HCT116 (cell line): ENCODE results near the gene ZNF396. TPM values are rescaled to one million over a fixed set of nuclear protein-coding genes. Genes with fewer than 3 reads are reported as not detected.

Experiments
- ATAC-seq: fragments of 200-7000 bp; cut with Tn5 transposase; 2 replicates; pipeline ENCODE4 v1.9.1; 2020; ENCODE audit warnings: mild to moderate bottlenecking, moderate library complexity
- BruUV-seq: library from RNA; stranded (reverse); fragments of 400-500 nt; replicated peaks from 2 replicates; lab custom pipeline; 2021; lab: Mats Ljungman, UMichigan
- CTCF ChIA-PET: fragments of 300-600 bp; sonication (Branson Sonifier 250); formaldehyde crosslinking; loops from one replicate; lab custom pipeline; 2021; ENCODE audit warnings: antibody characterized with exemption; lab: Charles Lee
- POLR2A ChIA-PET: fragments of 300-600, 350-600 bp; sonication (Branson Sonifier 250); formaldehyde crosslinking; loops from one replicate; lab custom pipeline; 2021; ENCODE audit warnings: antibody characterized with exemption; lab: Charles Lee
- RAD21 ChIA-PET, 2 experiments: fragments of 300-600 bp; sonication (Branson Sonifier 250); formaldehyde crosslinking; loops; one replicate each; lab custom pipeline; 2023; ENCODE audit warnings: low total read pairs in 2 of 2; ENCODE audit not compliant: uncharacterized antibody in 2 of 2, unreplicated experiment in 2 of 2, low non-redundant PET in 1 of 2; lab: Charles Lee
- DNase-seq: peaks from one replicate; pipeline ENCODE4 v3.0.0-alpha.2; 2010; ENCODE audit warnings: low read depth, low spot score
- H2AFZ ChIP-seq: fragments of 200-600 bp; shearing (Covaris generic), sonication (generic); 2 replicates; pipeline ENCODE4 v1.6.1; 2017; ENCODE audit warnings: low read depth, mixed run types, mixed read lengths, antibody characterized with exemption, low read length; ENCODE audit not compliant: poor library complexity, severe bottlenecking
- H3K27ac ChIP-seq: 2 replicates; pipeline ENCODE4 v1.5.1; 2012; ENCODE audit warnings: low read depth, low read length
- H3K27me3 ChIP-seq: fragments of 200-600 bp; sonication (generic); 2 replicates; pipeline ENCODE4 v1.6.1; 2016; ENCODE audit warnings: mixed run types, low read length, mixed read lengths; ENCODE audit not compliant: insufficient read depth
- H3K36me3 ChIP-seq, 2 experiments: fragments of 200-500 bp in 1 of 2; fragments of 200-600 bp in 1 of 2; sonication (Bioruptor generic) in 1 of 2; sonication (generic) in 1 of 2; 2 replicates each; pipeline versions ENCODE4 v1.5.1 to v1.6.1; 2014 to 2016; ENCODE audit warnings: low read length in 2 of 2, inconsistent platforms in 1 of 2, mixed read lengths in 1 of 2, mixed run types in 1 of 2; ENCODE audit not compliant: insufficient read depth in 2 of 2, control insufficient read depth in 1 of 2
- H3K4me1 ChIP-seq, 2 experiments: fragments of 200-600 bp in 1 of 2; sonication (generic) in 1 of 2; 2 replicates each; pipeline versions ENCODE4 v1.5.1 to v1.6.1; 2012 to 2017; ENCODE audit warnings: low read length in 2 of 2, inconsistent platforms in 1 of 2, mild to moderate bottlenecking in 1 of 2, mixed read lengths in 1 of 2, mixed run types in 1 of 2, moderate library complexity in 1 of 2; ENCODE audit not compliant: insufficient read depth in 2 of 2, control insufficient read depth in 1 of 2
- H3K4me2 ChIP-seq: fragments of 200-600 bp; sonication (generic); 2 replicates; pipeline ENCODE4 v1.6.1; 2017; ENCODE audit warnings: mixed run types, low read length, mixed read lengths
- H3K4me3 ChIP-seq, 2 experiments: fragments of 200-600 bp in 1 of 2; sonication (generic) in 1 of 2; replicated peaks in 1 of 2; 2 replicates each; pipeline ENCODE4 v1.5.1; 2011 to 2016; ENCODE audit warnings: low read length in 2 of 2, control low read depth in 1 of 2, low read depth in 1 of 2, mild to moderate bottlenecking in 1 of 2, mixed read lengths in 1 of 2, mixed run types in 1 of 2
- H3K79me2 ChIP-seq: fragments of 200-600 bp; sonication (generic); 2 replicates; pipeline ENCODE4 v1.6.1; 2017; ENCODE audit warnings: mild to moderate bottlenecking, mixed run types, low read length, moderate library complexity, mixed read lengths; ENCODE audit not compliant: insufficient read depth
- H3K9ac ChIP-seq: fragments of 200-600 bp; sonication (generic); 2 replicates; pipeline ENCODE4 v1.6.1; 2016; ENCODE audit warnings: low read length, mixed read lengths
- H3K9me2 ChIP-seq: fragments of 200-600 bp; sonication (generic), shearing (Covaris generic); 2 replicates; pipeline ENCODE4 v1.6.1; 2017; ENCODE audit warnings: mixed run types, mild to moderate bottlenecking, moderate library complexity; ENCODE audit not compliant: insufficient read depth
- H3K9me3 ChIP-seq, 2 experiments: fragments of 200-500 bp in 1 of 2; fragments of 200-600 bp in 1 of 2; sonication (Bioruptor generic) in 1 of 2; sonication (generic) in 1 of 2; 2 replicates each; pipeline ENCODE4 v1.6.1; 2014 to 2017; ENCODE audit warnings: low read length in 2 of 2, mixed read lengths in 2 of 2, inconsistent platforms in 1 of 2, low read depth in 1 of 2, mild to moderate bottlenecking in 1 of 2, mixed run types in 1 of 2, moderate library complexity in 1 of 2; ENCODE audit not compliant: control insufficient read depth in 1 of 2, insufficient read depth in 1 of 2
- H4K20me1 ChIP-seq: fragments of 200-600 bp; sonication (generic), shearing (Covaris generic); 2 replicates; pipeline ENCODE4 v1.6.1; 2017; ENCODE audit warnings: mixed run types, mild to moderate bottlenecking, moderate library complexity; ENCODE audit not compliant: insufficient read depth
- ELF1 ChIP-seq: IDR thresholded peaks from 2 replicates; pipeline ENCODE4 v1.6.1; 2012; ENCODE audit warnings: low read depth, borderline replicate concordance
- FOSL1 ChIP-seq: IDR thresholded peaks from 2 replicates; pipeline ENCODE4 v1.6.1; 2012; ENCODE audit warnings: low read depth
- JUND ChIP-seq: IDR thresholded peaks from 2 replicates; pipeline ENCODE4 v1.6.1; 2012
- RAD21 ChIP-seq: IDR thresholded peaks from 2 replicates; pipeline ENCODE4 v1.6.1; 2012; ENCODE audit warnings: low read depth, mild to moderate bottlenecking
- SIN3A ChIP-seq: IDR thresholded peaks from 2 replicates; pipeline ENCODE4 v1.6.1; 2012; ENCODE audit warnings: low read depth
- SRF ChIP-seq: IDR thresholded peaks from 2 replicates; pipeline ENCODE4 v1.6.1; 2012; ENCODE audit warnings: low read depth
- YY1 ChIP-seq: IDR thresholded peaks from 2 replicates; pipeline ENCODE4 v1.6.1; 2011; ENCODE audit warnings: low read length, low read depth, moderate library complexity, mild to moderate bottlenecking; ENCODE audit not compliant: insufficient replicate concordance; ENCODE audit errors: extremely low read depth
- ZBTB33 ChIP-seq: IDR thresholded peaks from 2 replicates; pipeline ENCODE4 v1.6.1; 2011; ENCODE audit warnings: mild to moderate bottlenecking, low read length, moderate library complexity; ENCODE audit not compliant: insufficient replicate concordance; ENCODE audit errors: extremely low read depth
- ZFX ChIP-seq: fragments of 450-650 bp; IDR thresholded peaks from 2 replicates; pipeline ENCODE4 v1.6.1; 2017
- intact Hi-C: fragments of 100-400 bp; cut with micrococcal nuclease; formaldehyde crosslinking; loops from 2 replicates; pipeline ENCODE4 v1.10.0; 2022
- total RNA-seq: library from RNA; stranded (reverse); gene quantifications from one replicate; pipeline ENCODE4 v1.2.1, GENCODE V29; 2021; ENCODE audit not compliant: unreplicated experiment

The ZNF396 gene
- total RNA-seq, 1 experiment from 2014 or later = 1.3 TPM

DNA sequence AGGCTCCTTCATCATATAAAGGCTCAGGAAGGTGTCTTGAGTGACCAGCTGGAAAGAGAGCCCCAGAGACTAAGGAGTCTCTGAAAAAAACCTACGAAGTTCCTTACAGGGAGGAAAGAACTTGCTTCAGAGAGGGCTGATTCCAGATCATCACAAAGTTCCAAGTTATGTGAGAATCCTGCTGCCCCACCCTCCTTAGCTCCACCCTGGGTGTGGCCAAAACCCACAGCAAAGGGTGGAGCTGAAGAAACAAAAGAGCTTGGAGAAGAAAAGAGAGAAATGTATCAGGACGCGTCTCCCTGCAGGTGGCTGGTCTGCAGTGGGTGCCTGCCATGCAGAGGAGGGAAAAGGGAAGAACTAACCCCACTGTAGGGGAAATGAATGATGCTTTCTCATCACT lies 32.8 kb upstream of the ZNF396 start:
- intact Hi-C loops = loop anchor here (5.0 to 10.0 kb wide), 6 partner anchors 87 to 545 kb away; partner anchors contain the start of genes GALNT1 and INO80C
- Histone ChIP-seq H3K27me3 (no peaks in the 10 kb centered on the region), H2AFZ (no peak overlapping the region), H3K36me3 (no peaks in the 10 kb centered on the region), H3K9me3 (no peaks in the 10 kb centered on the region), H3K4me1 (peaks cover 0 to 10% of the 10 kb centered on the region in 2 experiments; a peak in 1 of 4 replicates), H3K79me2 (no peaks in the 10 kb centered on the region), H3K9ac (no peak overlapping the region), H4K20me1 (no peaks in the 10 kb centered on the region), H3K4me3 (no peak overlapping the region), H3K27ac (no peak overlapping the region), H3K4me2 (peak overlapping the region; percentile 9; the same call in 1 of the 2 replicates), H3K9me2 (no peaks in the 10 kb centered on the region)
- ChIA-PET CTCF (interaction anchor here (1.0 kb wide), 1 partner anchor 23 kb away, joined by 3 read pairs; no protein-coding TSS in a partner anchor), RAD21 (no interaction called here), POLR2A (no interaction called here)
- BruUV-seq = no TSS peak
- no peak for DNase-seq
- peak; percentile 47; the same call in 1 of the 2 replicates for ATAC-seq
- TF ChIP-seq SIN3A = no peak
- TF ChIP-seq JUND = no peak
- TF ChIP-seq ZFX = no peak
- TF ChIP-seq ELF1 = no peak
- no peak for TF ChIP-seq YY1
- no peak for TF ChIP-seq SRF
- no peak for TF ChIP-seq ZBTB33
- no peak for TF ChIP-seq FOSL1
- TF ChIP-seq RAD21 = no peak
